ENCODE data around the gene WASL. TPM values are rescaled to one million over a fixed set of nuclear protein-coding genes. Genes with fewer than 3 reads are reported as not detected.

WASL gene
- total RNA-seq (2022; extraction: Qiagen RNA extraction), result 18.8 to 24.6 TPM (median 22.5 TPM) in 5 replicates

GRCh38 chr7:123748734-123749536 is at the start of gene WASL:
Gene WASL, minus strand, starts transcription at chr7:123749003. Its CDS starts 269 bp downstream, at chr7:123748734.

GRCh38 chr7:123655614-123656013 is 93.2 kb downstream of the WASL start, which contains the start of gene LMOD2:
Gene LMOD2, plus strand, starts transcription at chr7:123655866. Its CDS starts 98 bp downstream, at chr7:123655964.

Other genes with a start within 250 kb of the WASL start
- gene IQUB, start 214.4 kb downstream of the WASL start, total RNA-seq (2022; extraction: Qiagen RNA extraction), result 0.03 to 0.07 TPM (median 0.06 TPM) in 3 of 5 replicates, not detected in the others
- gene NDUFA5, start 191.2 kb downstream of the WASL start, total RNA-seq (2022; extraction: Qiagen RNA extraction), result 31.0 to 47.4 TPM (median 32.7 TPM) in 5 replicates
- gene ASB15, start 147.2 kb downstream of the WASL start, total RNA-seq (2022; extraction: Qiagen RNA extraction), result not detected in 5 replicates
- not detected in 5 replicates for gene LMOD2, start 93.1 kb downstream of the WASL start, total RNA-seq (2022; extraction: Qiagen RNA extraction)
- 0.05 TPM in 1 of 5 replicates, not detected in the others for gene HYAL4, start 96.2 kb upstream of the WASL start, total RNA-seq (2022; extraction: Qiagen RNA extraction)
- not detected in 5 replicates for gene SPAM1, start 176.2 kb upstream of the WASL start, total RNA-seq (2022; extraction: Qiagen RNA extraction)